Measurements from ENCODE around the gene TIAL1.

GRCh38 chr10:119621078-119621384, 24.3 kb upstream of the TIAL1 start:
- TF ChIP-seq CTCF (IDR thresholded peaks at IDR 0.05; ENCODE audit: low read depth, low read length, missing input control): no peak
- no peak for TF ChIP-seq RAD21 (IDR thresholded peaks at IDR 0.05)
- TF ChIP-seq MAX (IDR thresholded peaks at IDR 0.05): no peak
- TF ChIP-seq RXRA (IDR thresholded peaks at IDR 0.05): no peak
- TF ChIP-seq REST (IDR thresholded peaks at IDR 0.05): no peak
- TF ChIP-seq GABPA (IDR thresholded peaks at IDR 0.05 in 1 of 2, conservative IDR thresholded peaks at IDR 0.05 in 1 of 2): no peak
- TF ChIP-seq JUND (IDR thresholded peaks at IDR 0.05): no peak
- TF ChIP-seq TAF1 (conservative IDR thresholded peaks at IDR 0.05): no peak
- TF ChIP-seq ZBTB33 (IDR thresholded peaks at IDR 0.05): no peak
- TF ChIP-seq YY1 (IDR thresholded peaks at IDR 0.05): no peak
- TF ChIP-seq FOXA1 (IDR thresholded peaks at IDR 0.05): no peak
